HCT116 (cell line): ENCODE data around the gene NONO.

Source experiments
- CTCF ChIP-seq, 3 experiments: fragments of 200-600 bp in 1 of 3; sonication (generic) in 1 of 3; IDR thresholded peaks in 2 of 3; conservative IDR thresholded peaks in 1 of 3; 2 replicates each; pipeline ENCODE4 v1.5.1; 2012 to 2017; ENCODE audit warnings: low read depth in 2 of 3, low read length in 2 of 3, antibody characterized with exemption in 1 of 3, borderline replicate concordance in 1 of 3, control low read depth in 1 of 3, mild to moderate bottlenecking in 1 of 3, mixed read lengths in 1 of 3, mixed run types in 1 of 3, moderate library complexity in 1 of 3; ENCODE audit not compliant: insufficient read depth in 1 of 3
- POLR2A ChIP-seq: IDR thresholded peaks from 2 replicates; pipeline ENCODE4 v1.7.0; 2011; ENCODE audit warnings: borderline replicate concordance; ENCODE audit not compliant: insufficient read depth, insufficient read length; ENCODE audit errors: extremely low read depth

GRCh38 chrX:71282514-71283402 lies 677 bp upstream of the NONO start:
- TF ChIP-seq CTCF (IDR thresholded peaks at IDR 0.05 in 2 of 3, conservative IDR thresholded peaks at IDR 0.05 in 1 of 3; ENCODE audit: borderline replicate concordance in 1 of 3, insufficient read depth in 1 of 3, low read depth in 2 of 3, low read length in 2 of 3) (no peak), POLR2A (no peak)
